Measurements from ENCODE around the gene SEMA3E.
"Not testable (repeated sequence)": the region's sequence is repeated elsewhere in the genome, so short reads cannot be mapped to it uniquely, and the experiment has no call there.

Gene SEMA3E

GRCh38 chr7:83484826-83485225 lies 164.1 kb downstream of the SEMA3E start:
- DNase-seq: no peak

GRCh38 chr7:83484266-83484665 lies 164.7 kb downstream of the SEMA3E start:
- no peak for DNase-seq

- DNase-seq: no peak
Observed at GRCh38 chr7:83478616-83479015, 170.3 kb downstream of the SEMA3E start.

GRCh38 chr7:83476511-83477050 lies 172.4 kb downstream of the SEMA3E start:
- DNase-seq: no peak

GRCh38 chr7:83475420-83475819 lies 173.5 kb downstream of the SEMA3E start:
- no peak for DNase-seq

- no peak for DNase-seq
Observed at GRCh38 chr7:83472376-83472775, 176.6 kb downstream of the SEMA3E start.

GRCh38 chr7:83469491-83469890 lies 179.4 kb downstream of the SEMA3E start:
- no peak for DNase-seq

GRCh38 chr7:83469076-83469475 lies 179.9 kb downstream of the SEMA3E start:
- no peak for DNase-seq

GRCh38 chr7:83468251-83468739 lies 180.6 kb downstream of the SEMA3E start:
- DNase-seq: no peak

GRCh38 chr7:83467493-83467892 lies 181.4 kb downstream of the SEMA3E start:
- no peak for DNase-seq

GRCh38 chr7:83466956-83467355 lies 182.0 kb downstream of the SEMA3E start:
- DNase-seq: no peak

- no peak for DNase-seq
Observed at GRCh38 chr7:83466187-83466923, 182.6 kb downstream of the SEMA3E start.

GRCh38 chr7:83465643-83466042 lies 183.3 kb downstream of the SEMA3E start:
- no peak for DNase-seq

- not testable (repeated sequence) for DNase-seq
Observed at GRCh38 chr7:83461820-83462219, 187.1 kb downstream of the SEMA3E start.

- DNase-seq: not testable (repeated sequence)
Observed at GRCh38 chr7:83459930-83460653, 188.8 kb downstream of the SEMA3E start.

GRCh38 chr7:83459101-83459929 lies 189.6 kb downstream of the SEMA3E start:
- DNase-seq: not testable (repeated sequence)

- no peak for DNase-seq
Observed at GRCh38 chr7:83457022-83457892, 191.7 kb downstream of the SEMA3E start.

GRCh38 chr7:83456413-83456812 lies 192.5 kb downstream of the SEMA3E start:
- DNase-seq: no peak

- DNase-seq: no peak
Observed at GRCh38 chr7:83455612-83456011, 193.3 kb downstream of the SEMA3E start.

- no peak for DNase-seq
Observed at GRCh38 chr7:83452256-83452655, 196.7 kb downstream of the SEMA3E start.

GRCh38 chr7:83451501-83452045 lies 197.4 kb downstream of the SEMA3E start:
- no peak for DNase-seq

GRCh38 chr7:83449781-83450180 lies 199.2 kb downstream of the SEMA3E start:
- no peak for DNase-seq

Measured in activated T-cell treated with anti-CD3 and anti-CD28 coated beads, Interleukin-2, amount 50 U/mL, for 1 hour (primary cell).